Heart left ventricle (tissue), 16 donors: ENCODE measurements around the gene IMPDH2. TPM values are rescaled to one million over a fixed set of nuclear protein-coding genes. Genes with fewer than 3 reads are reported as not detected.
A peak's percentile ranks its signal among the peaks of the same experiment; 100 is the strongest.

Experiments used
- ATAC-seq, 4 donors: fragments of 200-7000 bp; cut with Tn5 transposase; one replicate each; pipeline ENCODE4 v1.9.1; 2020 to 2022; ENCODE audit warnings: moderate library complexity in 4 of 4, mild to moderate bottlenecking in 3 of 4, moderate number of reproducible peaks in 1 of 4
- DNase-seq, 5 donors: peaks; one replicate each; pipeline ENCODE4 v3.0.0-alpha.2; 2020
- H3K27ac ChIP-seq, 12 donors: fragments of 200-600 bp; sonication (generic) in 4 of 12; one replicate each; pipeline versions ENCODE4 v1.5.0 to v1.8.0; 2016 to 2022; ENCODE audit warnings: mild to moderate bottlenecking in 2 of 12
- H3K27me3 ChIP-seq, 9 donors: fragments of 200-600 bp; sonication (generic) in 2 of 9; one replicate each; pipeline versions ENCODE4 v1.5.1 to v1.8.0; 2016 to 2022; ENCODE audit warnings: mild to moderate bottlenecking in 3 of 9
- H3K36me3 ChIP-seq, 9 donors: fragments of 200-600 bp; sonication (generic) in 2 of 9; one replicate each; pipeline versions ENCODE4 v1.5.0 to v1.8.0; 2018 to 2022; ENCODE audit warnings: mild to moderate bottlenecking in 2 of 9
- H3K4me1 ChIP-seq, 12 donors: fragments of 200-600 bp; sonication (generic) in 4 of 12; one replicate each; pipeline versions ENCODE4 v1.5.0 to v1.8.0; 2016 to 2022; ENCODE audit warnings: mild to moderate bottlenecking in 3 of 12
- H3K4me3 ChIP-seq, 12 donors: fragments of 200-600 bp; sonication (generic) in 4 of 12; one replicate each; pipeline versions ENCODE4 v1.5.0 to v1.8.0; 2017 to 2022; ENCODE audit warnings: mild to moderate bottlenecking in 9 of 12, moderate library complexity in 4 of 12
- H3K9me3 ChIP-seq, 12 donors: fragments of 200-600 bp; sonication (generic) in 4 of 12; one replicate each; pipeline versions ENCODE4 v1.5.0 to v1.8.0; 2016 to 2022; ENCODE audit warnings: mild to moderate bottlenecking in 1 of 12
- POLR2A ChIP-seq, 2 donors: fragments of 450-650 bp; IDR thresholded peaks; one replicate each; pipeline ENCODE4 v1.6.1; 2017; ENCODE audit warnings: antibody characterized with exemption in 2 of 2, mild to moderate bottlenecking in 2 of 2, moderate library complexity in 2 of 2
- WGBS, 4 donors: extraction: QIAGEN DNeasy Blood & Tissue Kit in 2 of 4; methylation state at CpG; one replicate each; pipeline versions ENCODE4 v1.1.5 to v1.1.7; 2013 to 2018; 5-methylcytosine and 5-hydroxymethylcytosine counted together
- intact Hi-C, 10 donors: fragments of 100-400 bp; cut with DNase I; formaldehyde crosslinking; loops; one replicate each; pipeline versions ENCODE4 v1.11.1 to v1.14.2; 2022
- polyA plus RNA-seq, 2 donors: library from polyadenylated mRNA; stranded (reverse); fragments of 200-250 nt; gene quantifications; one replicate each; pipeline ENCODE4 v1.2.3, GENCODE V29; 2013
- total RNA-seq, 9 donors: library from RNA; depleted of rRNA in 2 of 9; stranded (reverse); fragments of >200 nt in 2 of 9; fragmentation: NEBNext Ultra II Directional in 3 of 9; extraction: Animal tissue kit (Norgen Biotek cat#: 25700) in 3 of 9; gene quantifications; one replicate each; pipeline versions ENCODE4 v1.1.0 to v1.2.4, GENCODE V29; 2016 to 2023
- TF ChIP-seq, protein P1 (sequence below), 12 donors: fragments of 200-600 bp; sonication (generic) in 4 of 12; IDR thresholded peaks; one replicate each; pipeline versions ENCODE4 v1.5.0 to v1.8.0; 2018 to 2022; ENCODE audit warnings: antibody characterized with exemption in 12 of 12, mild to moderate bottlenecking in 5 of 12
- donor health status: ischemic (EF 13 %, LVEDD 7.1; RV severe dilation, severe dysfunction).
- donor health status: healthy with polysubstance abuse.
- donor health status: DM: no; HTN: yes; CAD: no.
- donor health status: DM: no; HTN: no; CAD: no.
- donor health status: ischemic (EF 25% LVEDD 6.9; RV normal size, moderate dysfunction).
- donor health status: ischemic (EF 25% LVEDD 5.7; RV mildly dilated, moderate dysfunction).
- donor health status: healthy.
- donor health status: DM: yes; HTN: yes; CAD: no.
- donor health status: ischemic (EF 35%, LVEDD 5.7; RV mildly dilated, moderate dysfunction).
- donor health status: nonischemic (EF 11% LVEDD 7.7; RV severe dilation, severe dysfunction).
- donor health status: DM: yes; HTN: yes; CAD: no.
- donor health status: PGD.
- donor health status: ischemic (EF 29% LVEDD 5.4; RV normal size, mild dysfunction).
- donor health status: nonischemic (EF 23%, LVEDD 6.1; RV moderate dilation, normal function).

IMPDH2 gene
- total and polyA plus RNA-seq, 11 donors = 35.9 to 116 (median 55.4) TPM

DNA sequence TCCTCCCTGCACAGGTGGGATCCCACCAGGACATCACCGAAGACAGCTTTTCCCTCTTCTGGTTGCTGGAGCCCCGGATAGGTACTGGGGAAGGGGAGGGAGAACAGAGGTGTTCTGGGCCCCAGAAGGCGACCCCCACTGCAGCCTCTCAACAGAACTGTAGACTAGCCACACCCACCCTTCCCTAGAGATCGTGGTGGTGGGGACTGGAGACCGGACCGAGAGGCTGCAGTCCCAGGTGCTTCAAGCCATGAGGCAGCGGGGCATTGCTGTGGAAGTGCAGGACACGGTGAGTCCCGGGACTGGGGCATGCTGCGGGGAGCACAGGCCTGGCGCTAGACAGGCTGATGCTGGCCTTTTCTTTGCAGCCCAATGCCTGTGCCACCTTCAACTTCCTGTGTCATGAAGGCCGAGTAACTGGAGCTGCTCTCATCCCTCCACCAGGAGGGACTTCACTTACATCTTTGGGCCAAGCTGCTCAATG, 6.5 kb downstream of the IMPDH2 start:
- peaks cover 0 to 68% (median 36%) of the 10 kb centered on the region in 12 donors for H3K4me1 ChIP-seq
- H3K36me3 ChIP-seq = peaks cover 0 to 50% (median 46%) of the 10 kb centered on the region in 9 donors
- peak in 1 of 5 donors; percentile 29 for DNase-seq
- ATAC-seq = no peak
- no peaks in the 10 kb centered on the region for H3K9me3 ChIP-seq
- H3K27me3 ChIP-seq = no peaks in the 10 kb centered on the region
- peak overlapping the region; percentile 76 to 100 (median 92) for H3K4me3 ChIP-seq
- intact Hi-C loops = loop anchor here in 1 of 10 donors (10.0 kb wide), 1 partner anchor 72 kb away; the partner anchor contains the start of gene QRICH1
- WGBS, 4 donors = 22 to 27% (median 24%) methylated on average over 9 to 12 of the region's 12 CpGs
- TF ChIP-seq POLR2A (IDR thresholded peaks at IDR 0.05) = no peak
- TF ChIP-seq, protein P1, sequence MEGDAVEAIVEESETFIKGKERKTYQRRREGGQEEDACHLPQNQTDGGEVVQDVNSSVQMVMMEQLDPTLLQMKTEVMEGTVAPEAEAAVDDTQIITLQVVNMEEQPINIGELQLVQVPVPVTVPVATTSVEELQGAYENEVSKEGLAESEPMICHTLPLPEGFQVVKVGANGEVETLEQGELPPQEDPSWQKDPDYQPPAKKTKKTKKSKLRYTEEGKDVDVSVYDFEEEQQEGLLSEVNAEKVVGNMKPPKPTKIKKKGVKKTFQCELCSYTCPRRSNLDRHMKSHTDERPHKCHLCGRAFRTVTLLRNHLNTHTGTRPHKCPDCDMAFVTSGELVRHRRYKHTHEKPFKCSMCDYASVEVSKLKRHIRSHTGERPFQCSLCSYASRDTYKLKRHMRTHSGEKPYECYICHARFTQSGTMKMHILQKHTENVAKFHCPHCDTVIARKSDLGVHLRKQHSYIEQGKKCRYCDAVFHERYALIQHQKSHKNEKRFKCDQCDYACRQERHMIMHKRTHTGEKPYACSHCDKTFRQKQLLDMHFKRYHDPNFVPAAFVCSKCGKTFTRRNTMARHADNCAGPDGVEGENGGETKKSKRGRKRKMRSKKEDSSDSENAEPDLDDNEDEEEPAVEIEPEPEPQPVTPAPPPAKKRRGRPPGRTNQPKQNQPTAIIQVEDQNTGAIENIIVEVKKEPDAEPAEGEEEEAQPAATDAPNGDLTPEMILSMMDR (IDR thresholded peaks at IDR 0.05) = no peak
- peak overlapping the region in 11 of 12 donors; percentile 99 to 100 (median 100) for H3K27ac ChIP-seq

DNA sequence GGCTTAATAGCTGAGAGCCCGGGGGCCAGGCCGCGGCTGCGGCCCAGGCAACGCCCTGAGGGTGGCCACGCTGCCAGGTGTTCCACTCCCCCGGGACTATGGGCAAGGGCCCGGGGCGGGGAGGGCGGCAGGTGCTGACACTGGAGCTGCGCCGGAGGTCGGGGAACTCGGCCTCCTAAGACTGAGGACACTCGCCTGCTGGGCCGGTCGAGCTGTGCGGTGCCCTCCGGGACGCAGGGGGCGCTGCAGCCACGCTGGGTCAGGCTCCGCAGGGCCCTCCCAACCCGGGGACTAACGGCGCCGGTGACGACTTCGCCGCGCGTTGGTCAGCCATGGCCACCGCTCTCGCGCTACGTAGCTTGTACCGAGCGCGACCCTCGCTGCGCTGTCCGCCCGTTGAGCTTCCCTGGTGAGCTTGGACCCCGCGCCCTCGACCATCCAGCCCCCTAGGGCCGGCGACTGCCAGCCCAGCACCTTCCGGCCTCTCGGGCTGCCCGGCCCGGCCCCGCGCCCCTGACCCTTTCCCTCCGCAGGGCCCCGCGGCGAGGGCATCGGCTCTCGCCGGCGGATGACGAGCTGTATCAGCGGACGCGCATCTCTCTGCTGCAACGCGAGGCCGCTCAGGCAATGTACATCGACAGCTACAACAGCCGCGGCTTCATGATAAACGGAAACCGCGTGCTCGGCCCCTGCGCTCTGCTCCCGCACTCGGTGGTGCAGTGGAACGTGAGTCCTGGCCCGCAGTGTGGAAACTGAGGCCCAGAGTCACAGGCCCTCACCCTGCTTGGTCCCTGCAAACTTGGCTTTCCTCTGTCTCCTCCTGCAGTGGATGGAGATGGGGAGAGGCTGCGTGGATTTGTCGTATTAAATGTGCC, 7.1 kb downstream of the IMPDH2 start, which contains the start of gene NDUFAF3:
Gene NDUFAF3 (plus strand): TSS at position 309 of the 875 bp plus-strand sequence. CDS start 24 bp downstream, at position 333.
- intact Hi-C loops = loop anchor here in 2 of 10 donors (2.0 to 10.0 kb wide), 2 partner anchors 33 to 73 kb away; partner anchors contain the start of gene QRICH1 (in 1 of the 2)

DNA sequence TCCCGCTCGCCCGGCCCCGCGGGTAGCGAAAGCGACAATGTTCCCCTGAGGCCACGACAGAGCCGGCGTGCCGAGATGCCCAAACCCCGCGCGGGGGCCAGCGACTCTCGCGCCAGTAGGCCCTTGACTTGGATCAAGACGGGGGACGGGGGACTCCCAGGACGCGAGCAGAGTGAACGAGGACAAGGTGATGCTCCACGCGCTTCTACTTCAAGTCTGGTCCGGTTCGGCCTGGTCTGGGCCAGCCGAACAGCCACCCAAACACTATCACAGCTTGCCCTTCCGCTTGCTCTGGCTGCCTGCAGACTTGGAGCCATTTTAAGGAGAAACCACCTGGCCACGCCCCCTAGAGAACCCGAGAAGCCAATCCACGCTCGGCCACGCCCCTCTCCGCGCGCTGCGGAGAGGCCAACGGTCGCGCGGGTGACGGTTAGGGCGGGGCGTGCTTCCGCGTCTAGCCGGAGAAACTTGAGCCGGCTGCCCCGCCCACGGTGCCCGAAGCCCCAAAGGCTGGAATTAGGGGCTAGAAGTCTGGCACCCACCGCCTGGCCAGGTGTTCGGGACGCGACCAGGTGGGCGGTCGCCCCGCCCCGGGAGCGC, 7.9 kb downstream of the IMPDH2 start:
- Histone ChIP-seq H3K4me1 (peaks cover 0 to 73% (median 42%) of the 10 kb centered on the region in 12 donors), H3K36me3 (peaks cover 0 to 42% (median 40%) of the 10 kb centered on the region in 9 donors), H3K27me3 (no peaks in the 10 kb centered on the region), H3K9me3 (no peaks in the 10 kb centered on the region), H3K4me3 (peak overlapping the region; percentile 76 to 100 (median 92)), H3K27ac (peak overlapping the region; percentile 99 to 100 (median 100))
- intact Hi-C loops = loop anchor here in 2 of 10 donors (2.0 to 10.0 kb wide), 2 partner anchors 33 to 73 kb away; partner anchors contain the start of gene QRICH1 (in 1 of the 2)
- peak; percentile 98 to 99 for TF ChIP-seq POLR2A (IDR thresholded peaks at IDR 0.05)
- TF ChIP-seq, protein P1 (IDR thresholded peaks at IDR 0.05) = no peak
- 0% methylated on average over 27 to 60 of the region's 60 CpGs for WGBS, 4 donors
- peak; percentile 99 to 100 (median 100) for DNase-seq
- peak; percentile 87 to 93 (median 88) for ATAC-seq

More for the DNA sequence above, 7.1 kb downstream of the IMPDH2 start, which contains the start of gene NDUFAF3:
- 1% methylated on average over 36 to 83 of the region's 83 CpGs for WGBS, 4 donors
- H3K4me1 ChIP-seq = peaks cover 0 to 75% (median 41%) of the 10 kb centered on the region in 12 donors
- no peaks in the 10 kb centered on the region for H3K27me3 ChIP-seq
- peak within 1 kb of the TSS; percentile 99 to 100 (median 100) for H3K27ac ChIP-seq
- no peaks in the 10 kb centered on the region for H3K9me3 ChIP-seq
- DNase-seq = peak; percentile 93 to 97 (median 94)
- ATAC-seq = peak; percentile 64 to 87 (median 84)
- TF ChIP-seq, protein P1 (IDR thresholded peaks at IDR 0.05) = peak; percentile 89 to 100 (median 98)
- peak; percentile 20 to 35 for TF ChIP-seq POLR2A (IDR thresholded peaks at IDR 0.05)
- H3K4me3 ChIP-seq = peak within 1 kb of the TSS; percentile 76 to 100 (median 92)
- peaks cover 0 to 43% (median 42%) of the 10 kb centered on the region in 9 donors for H3K36me3 ChIP-seq
